ENCODE data around the gene PTPN21. TPM values are rescaled to one million over a fixed set of nuclear protein-coding genes. Genes with fewer than 3 reads are reported as not detected.

Gene PTPN21
- total and polyA plus RNA-seq, 10 donors: 0.85 to 10.9 (median 5.7) TPM

DNA sequence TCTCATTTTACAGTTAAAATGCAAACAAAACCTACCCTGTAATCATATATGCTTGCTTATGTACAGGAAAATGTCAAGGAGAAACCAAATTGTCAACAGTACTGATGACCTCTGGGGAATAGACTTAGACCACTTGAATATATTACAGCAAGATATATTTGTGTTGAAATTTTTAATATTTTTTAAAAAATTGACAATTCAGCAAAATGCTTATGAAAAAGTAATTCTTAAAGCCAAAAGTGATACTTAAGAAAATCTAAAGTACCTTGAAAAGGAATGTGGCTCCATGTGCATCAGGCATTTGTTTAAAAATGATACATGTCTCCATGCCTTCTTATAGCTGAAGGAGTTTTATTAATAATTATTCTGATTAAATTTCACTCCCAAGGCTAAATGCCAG is 49.2 kb downstream of the PTPN21 start:
- peaks cover 0 to 7% (median 0%) of the 10 kb centered on the region in 7 donors for H3K27me3 ChIP-seq (replicated peaks in 1 of 7)
- no peak for DNase-seq
- H3K27ac ChIP-seq: no peak overlapping the region
- H3K4me1 ChIP-seq: no peaks in the 10 kb centered on the region
- peaks cover 0 to 10% (median 0%) of the 10 kb centered on the region in 6 donors for H3K36me3 ChIP-seq
- intact Hi-C loops (cut with DNase I; ENCODE audit: low total_unique reads): no loop called here
- no peaks in the 10 kb centered on the region for H3K9me3 ChIP-seq
- TF ChIP-seq, protein P1, sequence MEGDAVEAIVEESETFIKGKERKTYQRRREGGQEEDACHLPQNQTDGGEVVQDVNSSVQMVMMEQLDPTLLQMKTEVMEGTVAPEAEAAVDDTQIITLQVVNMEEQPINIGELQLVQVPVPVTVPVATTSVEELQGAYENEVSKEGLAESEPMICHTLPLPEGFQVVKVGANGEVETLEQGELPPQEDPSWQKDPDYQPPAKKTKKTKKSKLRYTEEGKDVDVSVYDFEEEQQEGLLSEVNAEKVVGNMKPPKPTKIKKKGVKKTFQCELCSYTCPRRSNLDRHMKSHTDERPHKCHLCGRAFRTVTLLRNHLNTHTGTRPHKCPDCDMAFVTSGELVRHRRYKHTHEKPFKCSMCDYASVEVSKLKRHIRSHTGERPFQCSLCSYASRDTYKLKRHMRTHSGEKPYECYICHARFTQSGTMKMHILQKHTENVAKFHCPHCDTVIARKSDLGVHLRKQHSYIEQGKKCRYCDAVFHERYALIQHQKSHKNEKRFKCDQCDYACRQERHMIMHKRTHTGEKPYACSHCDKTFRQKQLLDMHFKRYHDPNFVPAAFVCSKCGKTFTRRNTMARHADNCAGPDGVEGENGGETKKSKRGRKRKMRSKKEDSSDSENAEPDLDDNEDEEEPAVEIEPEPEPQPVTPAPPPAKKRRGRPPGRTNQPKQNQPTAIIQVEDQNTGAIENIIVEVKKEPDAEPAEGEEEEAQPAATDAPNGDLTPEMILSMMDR (IDR thresholded peaks at IDR 0.05 in 8 of 11, conservative IDR thresholded peaks at IDR 0.05 in 3 of 11): no peak
- TF ChIP-seq POLR2A (IDR thresholded peaks at IDR 0.05) (no peak), POLR2AphosphoS5 (IDR thresholded peaks at IDR 0.05) (no peak)
- H3K4me3 ChIP-seq: no peak overlapping the region

DNA sequence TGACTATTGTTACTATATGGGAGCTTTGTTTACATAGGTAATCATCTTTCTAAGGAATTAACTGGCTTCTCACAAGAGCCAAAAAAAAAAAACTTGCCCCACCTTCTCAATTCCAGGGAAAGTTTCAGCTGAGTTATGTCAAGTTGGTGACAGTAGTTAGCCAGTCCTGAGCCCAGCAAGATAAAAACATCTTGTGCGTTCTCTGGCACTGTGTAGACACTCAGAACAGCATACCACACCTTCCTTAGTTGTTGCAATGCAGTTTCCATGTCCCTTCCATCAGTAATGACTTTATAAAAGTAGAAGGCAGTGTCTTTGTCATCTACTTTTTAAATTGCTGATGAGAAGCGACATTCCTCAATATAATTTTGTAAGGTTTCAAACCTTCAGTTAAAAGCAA is 50.2 kb downstream of the PTPN21 start:
- Histone ChIP-seq H3K27me3 (replicated peaks in 1 of 7) (peaks cover 0 to 7% (median 0%) of the 10 kb centered on the region in 7 donors), H3K4me3 (no peak overlapping the region), H3K4me1 (no peaks in the 10 kb centered on the region), H3K27ac (no peak overlapping the region), H3K9me3 (no peaks in the 10 kb centered on the region), H3K36me3 (peaks cover 0 to 10% (median 0%) of the 10 kb centered on the region in 6 donors)
- DNase-seq: no peak
- intact Hi-C loops (cut with DNase I; ENCODE audit: low total_unique reads): no loop called here
- 85 to 97% (median 91%) methylated on average over 2 of the region's 2 CpGs for WGBS, 5 donors
- no peak for TF ChIP-seq POLR2A (IDR thresholded peaks at IDR 0.05)
- TF ChIP-seq POLR2AphosphoS5 (IDR thresholded peaks at IDR 0.05): no peak

DNA sequence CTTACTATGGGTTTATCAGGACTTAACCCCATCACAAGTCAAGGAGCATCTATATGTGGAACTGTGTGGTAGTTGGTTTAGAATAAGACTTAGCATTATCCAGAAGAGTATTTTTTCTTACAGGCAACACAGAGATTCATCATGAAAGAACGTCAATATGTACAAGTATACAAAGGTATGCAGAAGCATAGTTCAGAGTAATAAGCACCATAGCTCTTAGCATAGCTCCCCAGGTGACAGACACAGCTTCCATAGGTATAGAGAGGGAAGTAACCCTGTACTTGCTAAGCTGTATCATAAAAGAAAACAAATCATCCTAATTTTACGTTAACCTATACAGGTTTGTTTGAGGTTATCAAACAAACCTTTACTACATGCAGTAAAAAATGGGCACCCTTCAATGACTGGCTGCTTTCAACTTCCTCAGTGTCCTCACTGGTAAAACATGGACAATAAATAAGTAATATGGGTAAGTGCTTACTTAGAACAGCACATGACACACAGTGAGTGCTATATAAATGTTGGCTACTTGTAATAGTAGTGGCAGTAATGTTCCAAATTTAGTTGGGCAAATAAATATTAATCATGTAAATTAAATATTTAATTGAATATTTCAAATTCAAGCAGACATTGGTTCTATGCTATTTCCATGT is 50.9 kb downstream of the PTPN21 start:
- H3K9me3 ChIP-seq: no peaks in the 10 kb centered on the region
- DNase-seq: no peak
- H3K36me3 ChIP-seq: peaks cover 0 to 10% (median 0%) of the 10 kb centered on the region in 6 donors
- H3K4me3 ChIP-seq: no peak overlapping the region
- peaks cover 0 to 7% (median 0%) of the 10 kb centered on the region in 7 donors for H3K27me3 ChIP-seq (replicated peaks in 1 of 7)
- WGBS, 5 donors: 86 to 97% (median 87%) methylated on average over 2 of the region's 2 CpGs
- no peak for TF ChIP-seq POLR2AphosphoS5 (IDR thresholded peaks at IDR 0.05)
- no peak for TF ChIP-seq POLR2A (IDR thresholded peaks at IDR 0.05)
- TF ChIP-seq, protein P1 (IDR thresholded peaks at IDR 0.05 in 8 of 11, conservative IDR thresholded peaks at IDR 0.05 in 3 of 11): no peak
- H3K4me1 ChIP-seq: no peaks in the 10 kb centered on the region
- intact Hi-C loops (cut with DNase I; ENCODE audit: low total_unique reads): no loop called here
- no peak overlapping the region for H3K27ac ChIP-seq

DNA sequence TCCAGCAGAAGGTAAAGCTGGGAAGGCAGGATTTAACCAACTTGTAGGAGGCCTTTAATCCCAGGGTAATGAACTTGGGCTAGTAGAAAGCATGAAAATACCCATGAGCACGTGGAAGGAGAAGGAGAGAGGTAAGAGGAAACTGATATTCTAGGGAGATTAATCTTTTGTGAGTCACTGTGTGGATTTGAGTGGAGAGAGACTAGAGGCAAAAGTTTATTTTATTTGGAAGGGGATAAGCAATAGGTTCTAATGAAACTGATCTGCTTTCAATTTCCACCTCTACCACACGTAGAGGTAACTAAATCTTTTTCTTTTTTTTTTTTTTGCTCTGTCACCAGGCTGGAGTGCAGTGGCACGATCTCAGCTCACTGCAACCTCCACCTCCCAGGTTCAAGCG is 52.1 kb downstream of the PTPN21 start:
- Histone ChIP-seq H3K27me3 (replicated peaks in 1 of 7) (peaks cover 0 to 7% (median 0%) of the 10 kb centered on the region in 7 donors), H3K36me3 (peaks cover 0 to 10% (median 0%) of the 10 kb centered on the region in 6 donors), H3K4me3 (no peak overlapping the region), H3K27ac (no peak overlapping the region), H3K9me3 (no peaks in the 10 kb centered on the region), H3K4me1 (no peaks in the 10 kb centered on the region)
- no peak for TF ChIP-seq POLR2A (IDR thresholded peaks at IDR 0.05)
- TF ChIP-seq POLR2AphosphoS5 (IDR thresholded peaks at IDR 0.05): no peak
- TF ChIP-seq, protein P1 (IDR thresholded peaks at IDR 0.05 in 8 of 11, conservative IDR thresholded peaks at IDR 0.05 in 3 of 11): no peak
- no peak for DNase-seq
- 74 to 82% (median 81%) methylated on average over 4 of the region's 4 CpGs for WGBS, 5 donors
- intact Hi-C loops (cut with DNase I; ENCODE audit: low total_unique reads): no loop called here
